GM11168 (cell line): ENCODE results near the gene TOP3B.

Source experiments
- in situ Hi-C: fragments of 300-500 bp; cut with MboI; formaldehyde crosslinking; loops from one replicate; pipeline ENCODE4 v1.12.0; 2022; ENCODE audit warnings: low sequenced_read_pairs; ENCODE audit not compliant: unreplicated experiment

TOP3B gene

GRCh38 chr22:21947040-21948014 is 35.3 kb downstream of the TOP3B start:
- in situ Hi-C loops: no loop called here

GRCh38 chr22:21946262-21946925 is 36.2 kb downstream of the TOP3B start:
- in situ Hi-C loops: no loop called here

GRCh38 chr22:21945453-21946261 is 36.9 kb downstream of the TOP3B start:
- in situ Hi-C loops: no loop called here

GRCh38 chr22:21944871-21945270 is 37.7 kb downstream of the TOP3B start:
- in situ Hi-C loops: no loop called here

GRCh38 chr22:21943571-21944448 is 38.8 kb downstream of the TOP3B start:
- in situ Hi-C loops: no loop called here

GRCh38 chr22:21942407-21943343 is 39.9 kb downstream of the TOP3B start:
- in situ Hi-C loops: no loop called here

GRCh38 chr22:21941921-21942320 is 40.7 kb downstream of the TOP3B start:
- in situ Hi-C loops: no loop called here

GRCh38 chr22:21940521-21940920 is 42.1 kb downstream of the TOP3B start:
- in situ Hi-C loops: no loop called here

GRCh38 chr22:21939935-21940334 is 42.7 kb downstream of the TOP3B start:
- in situ Hi-C loops: loop anchor here (5.0 kb wide), 1 partner anchor 213 kb away; no protein-coding TSS in a partner anchor

GRCh38 chr22:21939461-21939913 is 43.1 kb downstream of the TOP3B start:
- in situ Hi-C loops: loop anchor here (5.0 kb wide), 1 partner anchor 212 kb away; no protein-coding TSS in a partner anchor

- in situ Hi-C loops: loop anchor here (5.0 kb wide), 1 partner anchor 212 kb away; no protein-coding TSS in a partner anchor
Measured at GRCh38 chr22:21938906-21939305, 43.7 kb downstream of the TOP3B start.

GRCh38 chr22:21938071-21938822 is 44.3 kb downstream of the TOP3B start:
- in situ Hi-C loops: loop anchor here (5.0 kb wide), 1 partner anchor 211 kb away; no protein-coding TSS in a partner anchor

GRCh38 chr22:21937821-21938070 is 44.8 kb downstream of the TOP3B start:
- in situ Hi-C loops: loop anchor here (5.0 kb wide), 1 partner anchor 210 kb away; no protein-coding TSS in a partner anchor

- in situ Hi-C loops: loop anchor here (5.0 kb wide), 1 partner anchor 210 kb away; no protein-coding TSS in a partner anchor
Measured at GRCh38 chr22:21937041-21937820, 45.4 kb downstream of the TOP3B start.

GRCh38 chr22:21936151-21936775 is 46.3 kb downstream of the TOP3B start:
- in situ Hi-C loops: loop anchor here (5.0 kb wide), 1 partner anchor 209 kb away; no protein-coding TSS in a partner anchor

- in situ Hi-C loops: no loop called here
Measured at GRCh38 chr22:21933910-21934309, 48.7 kb downstream of the TOP3B start.
